ENCODE results near the gene KLC4.
"Not testable (repeated sequence)": the region's sequence is repeated elsewhere in the genome, so short reads cannot be mapped to it uniquely, and the experiment has no call there.

KLC4 gene

DNA sequence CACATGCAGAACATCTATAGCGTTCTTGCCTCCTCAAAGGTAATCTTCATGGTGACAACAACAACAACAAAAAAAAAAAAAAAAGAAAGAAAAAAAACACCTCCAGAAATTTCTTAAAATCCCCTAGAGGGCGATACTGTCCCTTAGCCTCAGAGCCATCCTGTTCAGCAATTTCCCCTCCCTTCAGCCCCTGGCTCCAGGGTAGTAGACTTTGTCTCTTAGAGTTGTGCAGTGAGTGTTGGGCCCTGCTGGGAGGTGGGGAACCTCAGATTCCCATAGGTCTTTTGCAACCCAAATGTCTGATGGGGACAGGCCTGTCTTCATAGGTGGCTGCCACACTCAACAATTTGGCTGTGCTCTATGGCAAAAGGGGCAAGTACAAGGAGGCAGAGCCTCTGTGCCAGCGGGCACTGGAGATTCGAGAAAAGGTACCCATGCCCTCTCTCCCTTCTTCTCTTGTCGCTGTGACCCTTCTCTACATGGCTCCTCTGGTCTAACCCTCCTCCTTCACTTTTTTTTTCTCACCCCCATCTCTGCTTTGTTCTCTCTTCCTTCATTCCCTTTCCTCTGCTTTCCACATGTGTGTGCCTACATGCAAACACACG, 10.7 kb downstream of the KLC4 start:
- no peak for DNase-seq (ENCODE audit: low read depth in 2 of 2)

DNA sequence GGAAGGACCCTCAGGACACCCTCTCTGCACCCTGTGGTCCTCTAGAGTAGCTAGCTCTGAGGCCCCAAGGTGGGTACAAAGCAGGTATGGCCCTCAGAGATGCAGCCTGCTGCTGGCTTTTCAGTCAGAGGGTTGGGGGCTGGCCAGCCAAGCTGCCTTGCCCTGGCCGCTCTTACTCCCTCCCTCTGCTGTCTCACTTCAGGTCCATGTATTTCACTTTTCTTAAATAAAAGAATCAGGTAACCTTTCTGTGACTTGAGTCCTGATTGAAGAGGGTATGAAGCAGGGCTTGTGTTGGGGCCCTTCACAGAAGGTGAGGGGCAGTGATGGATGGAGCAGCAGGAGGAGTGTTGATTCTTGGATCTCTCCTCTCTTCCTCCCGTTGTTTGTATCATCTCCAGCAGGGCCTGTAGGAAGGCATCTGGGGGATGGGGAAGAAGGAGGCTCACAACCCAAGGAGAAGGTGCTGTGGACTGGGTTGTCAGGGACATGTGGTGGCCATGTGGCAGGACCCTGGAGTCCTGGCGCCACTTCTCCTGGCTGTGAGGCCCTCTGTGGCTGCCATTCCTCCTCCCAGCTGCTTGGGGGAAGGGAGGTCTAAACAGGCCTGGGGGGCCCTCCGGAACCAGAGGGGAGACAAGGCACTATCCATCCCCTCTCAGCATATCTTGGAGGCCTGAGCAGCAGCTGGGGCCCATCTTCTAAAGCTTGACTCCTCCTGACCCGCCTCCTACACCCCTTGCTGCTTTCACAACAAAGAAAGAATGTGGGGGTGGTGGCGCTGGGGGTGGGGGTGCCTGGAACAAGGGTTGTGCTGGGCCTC, 15.6 kb downstream of the KLC4 start:
- DNase-seq (ENCODE audit: low read depth in 2 of 2) = no peak

DNA sequence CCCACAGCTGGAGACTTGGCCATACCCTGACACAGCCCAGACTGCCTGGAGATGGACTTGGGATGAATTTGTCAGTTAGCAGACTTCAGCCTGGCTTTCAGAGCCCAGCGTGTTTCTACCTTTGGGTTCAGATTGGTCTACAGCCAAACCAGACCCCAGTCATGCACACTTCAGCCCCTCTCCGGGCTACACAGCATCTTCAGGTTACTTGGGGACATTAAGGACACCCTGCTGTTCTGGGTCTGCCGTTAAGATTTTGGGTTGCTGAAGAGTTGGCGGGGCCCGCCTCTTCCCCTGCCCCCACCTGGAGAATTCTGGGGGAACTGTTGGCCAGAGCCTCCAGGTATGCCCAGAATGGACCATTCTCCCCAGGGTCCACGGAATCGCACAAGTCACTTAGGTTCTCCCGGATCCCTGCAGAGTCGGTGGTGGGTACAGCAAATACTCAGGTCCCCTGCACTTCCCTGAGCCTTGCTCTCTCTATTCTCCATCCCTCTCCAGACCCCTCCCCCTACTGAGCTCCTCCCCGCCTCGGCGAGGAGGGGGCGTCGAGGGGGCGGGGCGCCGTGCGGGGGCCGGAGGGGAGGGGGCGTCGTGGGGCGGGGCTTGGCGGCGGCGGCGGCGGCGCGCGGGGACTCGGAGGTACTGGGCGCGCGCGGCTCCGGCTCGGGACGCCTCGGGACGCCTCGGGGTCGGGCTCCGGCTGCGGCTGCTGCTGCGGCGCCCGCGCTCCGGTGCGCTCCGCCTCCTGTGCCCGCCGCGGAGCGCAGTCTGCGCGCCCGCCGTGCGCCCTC, 16.4 kb downstream of the KLC4 start, which contains the start of gene PTK7:
Gene PTK7 (plus strand): TSS at position 645 of the 794 bp plus-strand sequence. CDS start 175 bp downstream, outside the sequence.
- no peak for DNase-seq (ENCODE audit: low read depth in 2 of 2)

DNA sequence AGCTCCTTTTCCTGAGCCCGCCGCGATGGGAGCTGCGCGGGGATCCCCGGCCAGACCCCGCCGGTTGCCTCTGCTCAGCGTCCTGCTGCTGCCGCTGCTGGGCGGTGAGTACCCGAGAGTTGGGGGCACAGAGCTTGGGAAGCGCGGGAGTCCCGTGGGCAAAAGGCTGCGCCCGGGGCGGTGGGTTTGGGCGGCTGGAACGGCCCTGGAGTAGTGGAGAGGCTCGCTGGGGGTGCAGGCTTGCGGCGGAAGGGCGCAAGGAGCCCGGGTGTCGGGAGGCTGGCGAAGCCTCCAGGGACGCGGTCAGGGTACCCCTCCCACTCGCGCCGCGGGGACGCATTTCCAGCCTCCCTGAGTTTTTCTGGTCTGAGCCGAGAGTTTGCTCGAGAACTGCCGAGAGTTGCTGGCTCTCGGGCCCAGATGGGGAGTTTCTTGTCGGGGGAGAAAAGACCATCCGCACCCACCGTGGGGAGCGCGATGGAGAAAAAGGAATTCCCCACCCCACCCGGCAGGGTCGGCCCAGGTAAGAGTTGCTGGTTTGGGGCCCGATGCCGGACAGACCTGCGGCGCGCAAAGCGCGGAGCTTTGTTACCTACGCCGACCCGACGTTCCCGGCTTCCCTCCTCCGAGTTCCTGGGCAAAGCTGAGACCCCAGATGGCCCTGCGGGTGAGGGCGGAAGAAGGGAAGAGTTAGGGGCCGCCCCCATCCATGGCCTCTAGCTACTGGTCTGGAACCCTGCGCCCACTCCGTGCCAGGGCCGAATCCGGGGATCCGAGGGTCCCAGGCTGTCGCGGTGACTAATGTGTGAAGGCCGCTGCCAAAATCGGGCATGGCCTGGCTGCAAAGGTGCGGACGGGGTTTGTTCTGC, 17.3 kb downstream of the KLC4 start:
- no peak for DNase-seq (ENCODE audit: low read depth in 2 of 2)

- no peak for DNase-seq (ENCODE audit: low read depth in 2 of 2)
Measured at GRCh38 chr6:43077333-43077809, 17.9 kb downstream of the KLC4 start.

GRCh38 chr6:43077981-43078511, 18.6 kb downstream of the KLC4 start:
- DNase-seq (ENCODE audit: low read depth in 2 of 2) = no peak

DNA sequence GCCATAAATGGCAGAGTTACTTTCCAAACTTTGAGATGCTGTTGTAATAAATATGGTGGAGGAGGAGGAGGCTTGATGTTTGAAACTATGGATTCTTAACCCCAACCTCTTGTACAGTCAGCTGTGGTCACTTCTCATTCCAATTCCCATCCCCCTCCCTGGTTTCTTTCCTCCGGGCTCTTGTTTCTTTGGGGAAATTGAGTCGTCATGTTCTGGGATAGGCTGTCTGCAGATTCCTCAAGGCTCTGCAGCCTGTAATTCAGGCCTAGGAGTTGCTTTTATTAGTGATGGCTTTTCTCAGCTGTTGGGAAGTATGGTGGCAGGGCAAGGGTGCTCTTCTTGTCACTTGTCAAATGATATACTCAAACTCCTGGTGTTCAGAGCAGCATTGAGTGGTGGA, 19.3 kb downstream of the KLC4 start:
- no peak for DNase-seq (ENCODE audit: low read depth in 2 of 2)

GRCh38 chr6:43081043-43081442, 21.6 kb downstream of the KLC4 start:
- no peak for DNase-seq (ENCODE audit: low read depth in 2 of 2)

DNA sequence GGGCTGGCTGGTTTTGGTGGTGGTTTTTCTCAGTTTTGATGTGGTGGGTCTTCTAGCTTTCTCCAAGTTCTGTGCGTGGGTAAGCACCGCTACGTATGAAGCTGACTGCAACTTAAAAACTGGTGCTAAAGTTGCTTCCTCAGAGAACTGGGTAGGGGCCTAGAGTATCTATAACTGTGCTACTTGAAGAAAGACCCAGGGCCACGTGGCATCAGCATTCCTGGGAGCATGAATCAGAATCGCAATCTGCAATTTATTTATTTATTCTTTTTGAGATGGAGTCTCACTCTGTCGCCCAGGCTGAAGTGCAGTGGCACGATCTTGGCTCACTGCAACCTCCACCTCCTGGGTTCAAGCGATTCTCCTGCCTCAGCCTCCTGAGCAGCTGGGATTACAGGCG, 22.5 kb downstream of the KLC4 start:
- not testable (repeated sequence) for DNase-seq (ENCODE audit: low read depth in 2 of 2)

GRCh38 chr6:43082806-43083655, 23.6 kb downstream of the KLC4 start:
- DNase-seq (ENCODE audit: low read depth in 2 of 2) = no peak

GRCh38 chr6:43086022-43086658, 26.7 kb downstream of the KLC4 start:
- no peak for DNase-seq (ENCODE audit: low read depth in 2 of 2)

GRCh38 chr6:43088654-43089056, 29.2 kb downstream of the KLC4 start:
- no peak for DNase-seq (ENCODE audit: low read depth in 2 of 2)

GRCh38 chr6:43089467-43089866, 30.0 kb downstream of the KLC4 start:
- no peak for DNase-seq (ENCODE audit: low read depth in 2 of 2)

GRCh38 chr6:43089874-43090558, 30.6 kb downstream of the KLC4 start:
- DNase-seq (ENCODE audit: low read depth in 2 of 2) = no peak

DNA sequence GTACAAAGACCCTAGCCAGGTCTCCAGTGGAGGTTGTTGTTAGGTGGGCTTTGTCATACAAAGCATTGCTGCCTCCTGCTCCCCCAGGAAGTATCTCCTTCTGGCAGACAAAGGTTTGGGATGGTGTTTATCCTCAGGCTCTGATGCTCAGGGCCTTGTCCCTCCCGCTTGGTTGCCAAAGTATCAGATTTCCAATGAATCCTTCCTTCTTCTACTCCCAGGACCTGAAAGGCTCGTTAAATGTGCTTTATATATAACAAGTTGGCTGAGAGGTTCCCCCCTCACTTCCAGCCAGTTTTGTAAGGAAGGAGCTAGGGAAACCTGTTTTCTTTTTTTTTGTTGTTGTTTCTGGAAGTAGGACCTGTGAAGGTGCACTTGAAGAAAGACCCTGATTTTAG, 31.1 kb downstream of the KLC4 start:
- no peak for DNase-seq (ENCODE audit: low read depth in 2 of 2)

DNA sequence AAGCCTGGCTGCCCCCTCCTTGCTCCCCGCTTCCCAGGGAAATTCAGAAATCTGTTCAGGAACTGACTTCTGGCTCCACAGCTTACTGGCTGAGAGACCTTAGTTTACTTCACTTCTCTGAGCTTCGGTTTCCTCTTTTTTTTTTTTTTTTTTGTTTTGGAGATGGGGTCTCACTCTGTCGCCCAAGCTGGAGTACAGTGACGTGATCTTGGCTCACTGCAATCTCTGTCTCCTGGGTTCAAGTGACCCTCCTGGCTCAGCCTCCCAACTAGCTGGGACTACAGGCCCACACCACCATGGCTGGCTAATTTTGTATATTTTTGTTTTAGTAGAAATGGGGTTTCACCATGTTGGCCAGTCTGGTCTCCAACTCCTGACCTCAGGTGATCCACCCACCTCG, 31.6 kb downstream of the KLC4 start:
- DNase-seq (ENCODE audit: low read depth in 2 of 2) = no peak

DNA sequence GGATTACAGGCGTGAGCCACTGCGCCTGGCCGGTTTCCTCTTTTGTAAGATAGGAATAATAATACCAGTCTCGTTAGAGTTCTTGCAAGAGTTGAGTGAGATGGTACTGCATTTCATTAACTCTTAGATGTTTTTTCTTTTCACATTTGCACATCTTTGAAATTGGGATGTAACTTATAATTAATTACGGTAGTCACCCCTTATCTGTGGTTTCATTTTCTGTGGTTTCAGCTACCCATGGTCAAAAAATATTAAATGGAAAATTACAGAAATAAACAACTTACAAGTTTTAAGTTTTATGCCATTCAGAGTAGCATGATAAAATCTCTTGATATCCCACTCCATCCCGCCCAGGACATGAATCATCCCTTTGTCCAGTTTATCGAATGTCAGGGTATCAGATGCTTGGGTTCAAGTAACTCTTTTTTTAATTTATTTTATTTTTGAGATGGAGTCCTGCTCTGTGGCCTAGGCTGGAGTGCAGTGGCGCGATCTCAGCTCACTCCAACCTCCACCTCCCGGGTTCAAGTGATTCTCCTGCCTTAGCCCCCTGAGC, 32.1 kb downstream of the KLC4 start:
- DNase-seq (ENCODE audit: low read depth in 2 of 2) = no peak

- no peak for DNase-seq (ENCODE audit: low read depth in 2 of 2)
Measured at GRCh38 chr6:43092635-43093034, 33.2 kb downstream of the KLC4 start.

Data from stimulated activated CD4-positive, alpha-beta T cell treated with anti-CD3 and anti-CD28 coated beads, Interleukin-15, amount 100 ng/mL, for 48 hours (primary cell).